HEK293 (cell line): Measurements from ENCODE around the gene INF2.
"Not testable (repeated sequence)": the region's sequence is repeated elsewhere in the genome, so short reads cannot be mapped to it uniquely, and the experiment has no call there.

Experiments used
- BCL11A ChIP-seq: fragments of 450-650 bp; formaldehyde crosslinking; IDR thresholded peaks from 2 replicates; pipeline ENCODE4 v1.5.1; 2016; ENCODE audit warnings: low read depth, missing biosample characterization, missing genetic modification characterization
- CTCF ChIP-seq: fragments of 450-650 bp; formaldehyde crosslinking; IDR thresholded peaks from 2 replicates; pipeline ENCODE4 v1.5.1; 2016; ENCODE audit warnings: missing biosample characterization, missing genetic modification characterization
- INSM2 ChIP-seq: fragments of 450-650 bp; formaldehyde crosslinking; IDR thresholded peaks from 2 replicates; pipeline ENCODE4 v1.5.1; 2016; ENCODE audit warnings: missing biosample characterization, missing genetic modification characterization
- YY1 ChIP-seq: fragments of 450-650 bp; formaldehyde crosslinking; IDR thresholded peaks from 2 replicates; pipeline ENCODE4 v1.5.1; 2018; ENCODE audit warnings: missing biosample characterization, missing genetic modification characterization
- ZBTB20 ChIP-seq: fragments of 450-650 bp; formaldehyde crosslinking; IDR thresholded peaks from 2 replicates; pipeline ENCODE4 v1.5.1; 2016; ENCODE audit warnings: missing biosample characterization, missing genetic modification characterization
- ZBTB26 ChIP-seq: fragments of 450-650 bp; formaldehyde crosslinking; optimal IDR thresholded peaks from 2 replicates; pipeline ENCODE3; 2016; ENCODE audit warnings: missing biosample characterization, mild to moderate bottlenecking, missing genetic modification characterization
- ZBTB44 ChIP-seq: fragments of 450-650 bp; IDR thresholded peaks from 2 replicates; pipeline ENCODE4 v1.5.1; 2018; ENCODE audit warnings: missing biosample characterization, mild to moderate bottlenecking, missing genetic modification characterization
- ZNF239 ChIP-seq: fragments of 450-650 bp; formaldehyde crosslinking; IDR thresholded peaks from 2 replicates; pipeline ENCODE4 v1.5.1; 2016; ENCODE audit warnings: missing biosample characterization, missing genetic modification characterization
- ZNF274 ChIP-seq, 2 experiments: fragments of 200-500 bp in 1 of 2; fragments of 450-650 bp in 1 of 2; sonication (Bioruptor generic) in 1 of 2; formaldehyde crosslinking in 1 of 2; IDR thresholded peaks; 2 replicates each; pipeline versions ENCODE4 v1.5.1 to v1.6.1; 2014 to 2016; ENCODE audit warnings: borderline replicate concordance in 1 of 2, inconsistent platforms in 1 of 2, low read length in 1 of 2, missing biosample characterization in 1 of 2, missing genetic modification characterization in 1 of 2
- ZNF362 ChIP-seq: fragments of 450-650 bp; formaldehyde crosslinking; IDR thresholded peaks from 2 replicates; pipeline ENCODE4 v1.5.1; 2016; ENCODE audit warnings: missing biosample characterization, missing genetic modification characterization
- ZNF449 ChIP-seq: fragments of 450-650 bp; formaldehyde crosslinking; IDR thresholded peaks from 2 replicates; pipeline ENCODE4 v1.5.1; 2017; ENCODE audit warnings: missing biosample characterization, mild to moderate bottlenecking, missing genetic modification characterization, moderate library complexity
- ZNF639 ChIP-seq: fragments of 450-650 bp; formaldehyde crosslinking; IDR thresholded peaks from 2 replicates; pipeline ENCODE4 v1.5.1; 2016; ENCODE audit warnings: missing biosample characterization, missing genetic modification characterization

- not testable (repeated sequence) for TF ChIP-seq ZNF362 (tag by site-specific recombination); ZNF239 (tag by site-specific recombination); CTCF (tag by site-specific recombination); ZNF274 (IDR thresholded peaks at IDR 0.05; ENCODE audit: low read length); ZNF274 (tag by site-specific recombination; IDR thresholded peaks at IDR 0.05; ENCODE audit: borderline replicate concordance); ZBTB44; ZBTB26; ZNF639 (tag by site-specific recombination); ZBTB20; ZNF449 (tag by site-specific recombination); INSM2 (tag by site-specific recombination); BCL11A (tag by site-specific recombination); YY1 (tag by site-specific recombination)
Observed at GRCh38 chr14:104662472-104662871, 26.9 kb upstream of the INF2 start.
